ENCODE results near the gene KIAA1755. TPM values are rescaled to one million over a fixed set of nuclear protein-coding genes. Genes with fewer than 3 reads are reported as not detected.

The KIAA1755 gene
- polyA plus RNA-seq, 1 experiment: 2.9 TPM

- no peak for DNase-seq (ENCODE audit: low read depth, low spot score)
- TF ChIP-seq CTCF (IDR thresholded peaks at IDR 0.05; ENCODE audit: low read depth, low read length): no peak
- CTCF ChIA-PET: interaction anchor here (11.5 kb wide), 1 partner anchor 161 kb away, joined by 459 read pairs; no protein-coding TSS in a partner anchor
- Histone ChIP-seq H3K27me3 (ENCODE audit: control insufficient read depth, insufficient read depth, low read length) (no peaks in the 10 kb centered on the region), H3K27ac (ENCODE audit: low read depth, low read length) (no peak overlapping the region), H3K9me3 (ENCODE audit: control insufficient read depth, insufficient read depth, low read length) (no peaks in the 10 kb centered on the region; the same call in 1 of the 2 replicates), H3K4me3 (ENCODE audit: low read depth, low read length) (no peak overlapping the region)
- POLR2A ChIA-PET: no interaction called here
Observed at GRCh38 chr20:38216201-38216600, 44.3 kb downstream of the KIAA1755 start.

GRCh38 chr20:38215194-38216182 lies 45.0 kb downstream of the KIAA1755 start:
- ChIA-PET CTCF (interaction anchor here (1.1 to 11.5 kb wide), 4 partner anchors 6 to 160 kb away, joined by 3 to 459 read pairs (median 32); no protein-coding TSS in a partner anchor), POLR2A (no interaction called here)
- no peaks in the 10 kb centered on the region; the same call in 1 of the 2 replicates for H3K9me3 ChIP-seq (ENCODE audit: control insufficient read depth, insufficient read depth, low read length)
- H3K27me3 ChIP-seq (ENCODE audit: control insufficient read depth, insufficient read depth, low read length): no peaks in the 10 kb centered on the region
- no peak overlapping the region for H3K4me3 ChIP-seq (ENCODE audit: low read depth, low read length)
- H3K27ac ChIP-seq (ENCODE audit: low read depth, low read length): no peak overlapping the region
- TF ChIP-seq CTCF (IDR thresholded peaks at IDR 0.05; ENCODE audit: low read depth, low read length): no peak
- DNase-seq (ENCODE audit: low read depth, low spot score): no peak

- Histone ChIP-seq H3K9me3 (ENCODE audit: control insufficient read depth, insufficient read depth, low read length) (no peaks in the 10 kb centered on the region; the same call in 1 of the 2 replicates), H3K27me3 (ENCODE audit: control insufficient read depth, insufficient read depth, low read length) (no peaks in the 10 kb centered on the region), H3K27ac (ENCODE audit: low read depth, low read length) (no peak overlapping the region), H3K4me3 (ENCODE audit: low read depth, low read length) (no peak overlapping the region)
- ChIA-PET CTCF (interaction anchor here (1.1 to 9.0 kb wide), 3 partner anchors 7 to 156 kb away, joined by 3 to 57 read pairs (median 7); no protein-coding TSS in a partner anchor), POLR2A (no interaction called here)
- TF ChIP-seq CTCF (IDR thresholded peaks at IDR 0.05; ENCODE audit: low read depth, low read length): peak; percentile 24; the same call in 1 of the 2 replicates
- DNase-seq (ENCODE audit: low read depth, low spot score): no peak
Observed at GRCh38 chr20:38214256-38215193, 46.0 kb downstream of the KIAA1755 start.

- ChIA-PET POLR2A (no interaction called here), CTCF (interaction anchor here (9.0 kb wide), 1 partner anchor 8 kb away, joined by 57 read pairs; no protein-coding TSS in a partner anchor)
- Histone ChIP-seq H3K4me3 (ENCODE audit: low read depth, low read length) (no peak overlapping the region), H3K27me3 (ENCODE audit: control insufficient read depth, insufficient read depth, low read length) (no peaks in the 10 kb centered on the region), H3K27ac (ENCODE audit: low read depth, low read length) (no peak overlapping the region), H3K9me3 (ENCODE audit: control insufficient read depth, insufficient read depth, low read length) (no peaks in the 10 kb centered on the region; the same call in 1 of the 2 replicates)
- no peak for TF ChIP-seq CTCF (IDR thresholded peaks at IDR 0.05; ENCODE audit: low read depth, low read length)
- DNase-seq (ENCODE audit: low read depth, low spot score): no peak
Observed at GRCh38 chr20:38213607-38213940, 47.0 kb downstream of the KIAA1755 start.
